ENCODE data around the gene ARL15. TPM values are rescaled to one million over a fixed set of nuclear protein-coding genes. Genes with fewer than 3 reads are reported as not detected.

The ARL15 gene
- total RNA-seq, 1 experiment from 2014 or later, result 0.50 TPM

DNA sequence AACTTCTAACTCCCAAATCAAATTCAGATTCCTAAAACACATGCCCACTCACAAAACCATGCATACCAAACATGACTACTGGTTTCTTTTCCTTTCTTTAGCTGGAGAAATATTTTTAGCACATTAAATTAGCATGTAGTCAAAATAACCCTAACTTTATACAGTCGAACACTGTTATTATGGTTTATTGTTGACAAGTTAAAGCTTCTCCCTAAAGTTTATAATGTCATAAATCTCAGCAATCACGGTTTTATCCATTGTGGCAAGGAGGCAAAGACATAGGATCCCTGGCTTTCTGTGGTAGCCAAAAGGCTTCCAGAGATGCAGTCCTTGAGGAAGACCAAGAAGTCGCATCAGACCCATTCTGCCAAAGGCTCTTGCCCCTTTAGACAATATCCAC lies 27.5 kb downstream of the ARL15 start:
- H3F3A ChIP-seq (ENCODE audit: insufficient read depth, low read depth), result no peaks in the 10 kb centered on the region
- no peak for DNase-seq
- CTCF ChIA-PET, result no interaction called here
- no peaks in the 10 kb centered on the region for H3K36me3 ChIP-seq (ENCODE audit: low read depth)
- H3K79me2 ChIP-seq (ENCODE audit: low read depth), result no peaks in the 10 kb centered on the region
- POLR2A ChIA-PET (ENCODE audit: unreplicated experiment), result no interaction called here
- no peak for TF ChIP-seq EZH2 (IDR thresholded peaks at IDR 0.05; ENCODE audit: low read depth)
- TF ChIP-seq, protein P1, sequence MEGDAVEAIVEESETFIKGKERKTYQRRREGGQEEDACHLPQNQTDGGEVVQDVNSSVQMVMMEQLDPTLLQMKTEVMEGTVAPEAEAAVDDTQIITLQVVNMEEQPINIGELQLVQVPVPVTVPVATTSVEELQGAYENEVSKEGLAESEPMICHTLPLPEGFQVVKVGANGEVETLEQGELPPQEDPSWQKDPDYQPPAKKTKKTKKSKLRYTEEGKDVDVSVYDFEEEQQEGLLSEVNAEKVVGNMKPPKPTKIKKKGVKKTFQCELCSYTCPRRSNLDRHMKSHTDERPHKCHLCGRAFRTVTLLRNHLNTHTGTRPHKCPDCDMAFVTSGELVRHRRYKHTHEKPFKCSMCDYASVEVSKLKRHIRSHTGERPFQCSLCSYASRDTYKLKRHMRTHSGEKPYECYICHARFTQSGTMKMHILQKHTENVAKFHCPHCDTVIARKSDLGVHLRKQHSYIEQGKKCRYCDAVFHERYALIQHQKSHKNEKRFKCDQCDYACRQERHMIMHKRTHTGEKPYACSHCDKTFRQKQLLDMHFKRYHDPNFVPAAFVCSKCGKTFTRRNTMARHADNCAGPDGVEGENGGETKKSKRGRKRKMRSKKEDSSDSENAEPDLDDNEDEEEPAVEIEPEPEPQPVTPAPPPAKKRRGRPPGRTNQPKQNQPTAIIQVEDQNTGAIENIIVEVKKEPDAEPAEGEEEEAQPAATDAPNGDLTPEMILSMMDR (conservative IDR thresholded peaks at IDR 0.05), result no peak
- no TSS peak for BruUV-seq (replicated peaks)
- H3K9me3 ChIP-seq (ENCODE audit: insufficient read depth, low read depth), result peaks cover 4% of the 10 kb centered on the region; the same call in 1 of the 2 replicates
- H3K27ac ChIP-seq, result no peak overlapping the region
- H4K20me1 ChIP-seq (ENCODE audit: insufficient read depth), result no peaks in the 10 kb centered on the region; the same call in 1 of the 2 replicates
- H3K9me2 ChIP-seq (ENCODE audit: insufficient read depth), result no peaks in the 10 kb centered on the region
- intact Hi-C loops (cut with micrococcal nuclease; ENCODE audit: unreplicated experiment), result no loop called here
- H2AFZ ChIP-seq, result no peak overlapping the region
- H3K4me3 ChIP-seq, result no peak overlapping the region
- no peak overlapping the region for H3K4me2 ChIP-seq
- H3K27me3 ChIP-seq (ENCODE audit: insufficient read depth, low read depth), result no peaks in the 10 kb centered on the region
- H3K4me1 ChIP-seq (replicated peaks; ENCODE audit: insufficient read depth), result no peaks in the 10 kb centered on the region

GRCh38 chr5:54281960-54282692 lies 28.2 kb downstream of the ARL15 start:
- no peaks in the 10 kb centered on the region for H3K27me3 ChIP-seq (ENCODE audit: insufficient read depth, low read depth)
- no peaks in the 10 kb centered on the region for H3K4me1 ChIP-seq (replicated peaks; ENCODE audit: insufficient read depth)
- no peak overlapping the region for H2AFZ ChIP-seq
- H4K20me1 ChIP-seq (ENCODE audit: insufficient read depth), result no peaks in the 10 kb centered on the region; the same call in 1 of the 2 replicates
- no peaks in the 10 kb centered on the region for H3K36me3 ChIP-seq (ENCODE audit: low read depth)
- no peak for DNase-seq
- H3K4me3 ChIP-seq, result no peak overlapping the region
- ChIA-PET CTCF (no interaction called here), POLR2A (ENCODE audit: unreplicated experiment) (no interaction called here)
- no peaks in the 10 kb centered on the region for H3F3A ChIP-seq (ENCODE audit: insufficient read depth, low read depth)
- intact Hi-C loops (cut with micrococcal nuclease; ENCODE audit: unreplicated experiment), result no loop called here
- BruUV-seq (replicated peaks), result no TSS peak
- H3K27ac ChIP-seq, result no peak overlapping the region
- no peak for TF ChIP-seq EZH2 (IDR thresholded peaks at IDR 0.05; ENCODE audit: low read depth)
- TF ChIP-seq, protein P1 (conservative IDR thresholded peaks at IDR 0.05), result no peak
- H3K79me2 ChIP-seq (ENCODE audit: low read depth), result no peaks in the 10 kb centered on the region
- peaks cover 4% of the 10 kb centered on the region; the same call in 1 of the 2 replicates for H3K9me3 ChIP-seq (ENCODE audit: insufficient read depth, low read depth)
- no peaks in the 10 kb centered on the region for H3K9me2 ChIP-seq (ENCODE audit: insufficient read depth)
- H3K4me2 ChIP-seq, result no peak overlapping the region

DNA sequence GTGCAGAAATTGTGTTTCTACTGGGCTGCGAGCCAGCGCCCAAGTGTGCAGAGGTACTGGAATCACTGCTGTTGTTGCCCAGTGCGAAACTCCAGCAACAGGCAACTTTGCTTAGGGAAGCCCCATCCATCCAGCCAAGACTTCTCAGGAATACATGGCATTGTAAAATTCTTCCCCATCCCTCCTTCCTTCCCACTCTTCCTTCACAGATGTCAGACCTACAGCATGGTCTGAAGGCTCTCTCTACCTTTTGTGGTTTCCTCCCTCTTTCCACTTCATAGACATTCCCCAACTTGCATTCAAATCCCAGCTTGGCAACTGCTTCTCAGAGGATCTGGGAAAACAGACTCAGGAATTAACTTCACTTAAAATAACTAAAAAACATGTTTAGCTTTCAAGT lies 30.4 kb downstream of the ARL15 start:
- no peak for TF ChIP-seq EZH2 (IDR thresholded peaks at IDR 0.05; ENCODE audit: low read depth)
- TF ChIP-seq, protein P1 (conservative IDR thresholded peaks at IDR 0.05), result no peak
- no TSS peak for BruUV-seq (replicated peaks)

More for the DNA sequence above, 30.4 kb downstream of the ARL15 start:
- ChIA-PET CTCF (no interaction called here), POLR2A (ENCODE audit: unreplicated experiment) (no interaction called here)
- intact Hi-C loops (cut with micrococcal nuclease; ENCODE audit: unreplicated experiment), result no loop called here
- Histone ChIP-seq H3K4me2 (no peak overlapping the region), H3K27me3 (ENCODE audit: insufficient read depth, low read depth) (no peaks in the 10 kb centered on the region), H3K27ac (no peak overlapping the region), H2AFZ (no peak overlapping the region), H3K4me1 (replicated peaks; ENCODE audit: insufficient read depth) (no peaks in the 10 kb centered on the region), H4K20me1 (ENCODE audit: insufficient read depth) (no peaks in the 10 kb centered on the region; the same call in 1 of the 2 replicates), H3F3A (ENCODE audit: insufficient read depth, low read depth) (no peaks in the 10 kb centered on the region), H3K9me3 (ENCODE audit: insufficient read depth, low read depth) (no peaks in the 10 kb centered on the region), H3K36me3 (ENCODE audit: low read depth) (no peaks in the 10 kb centered on the region), H3K9me2 (ENCODE audit: insufficient read depth) (no peaks in the 10 kb centered on the region), H3K79me2 (ENCODE audit: low read depth) (no peaks in the 10 kb centered on the region), H3K4me3 (no peak overlapping the region)
- DNase-seq, result no peak
